Activated gamma-delta T cell treated with Interleukin-2 at 50 U/mL for 16 hours (primary cell): ENCODE measurements around the gene TELO2.
A peak's percentile ranks its signal among the peaks of the same experiment; 100 is the strongest.

Source experiments
- DNase-seq: peaks from one replicate; pipeline ENCODE4 v3.0.0-alpha.2; 2020

Gene TELO2

GRCh38 chr16:1524366-1524765 lies 31.2 kb downstream of the TELO2 start:
- DNase-seq, result no peak

- DNase-seq, result no peak
These were observed 32.9 kb downstream of the TELO2 start for GRCh38 chr16:1525871-1526607.

- DNase-seq, result no peak
These were observed 33.7 kb downstream of the TELO2 start for GRCh38 chr16:1526608-1527555.

- no peak for DNase-seq
These were observed 35.0 kb downstream of the TELO2 start for GRCh38 chr16:1527836-1528811.

- no peak for DNase-seq
These were observed 35.9 kb downstream of the TELO2 start for GRCh38 chr16:1528921-1529537.

- DNase-seq, result no peak
These were observed 37.3 kb downstream of the TELO2 start for GRCh38 chr16:1530349-1530882.

- DNase-seq, result no peak
These were observed 37.9 kb downstream of the TELO2 start for GRCh38 chr16:1530883-1531637.

DNA sequence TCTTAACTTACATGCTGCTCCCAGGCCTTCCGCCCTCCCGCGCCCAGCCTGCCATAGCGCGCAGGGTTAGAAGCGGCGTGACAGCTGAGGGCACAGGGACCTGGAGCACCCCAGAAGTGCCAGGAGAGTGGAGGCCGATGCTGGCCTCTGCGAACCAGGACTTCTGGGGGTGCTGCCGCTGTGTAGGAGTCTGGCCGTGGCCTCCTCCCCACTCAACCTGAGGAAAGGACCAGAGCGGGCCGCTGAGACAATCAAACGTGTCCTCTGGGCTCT lies 38.4 kb downstream of the TELO2 start:
- DNase-seq, result no peak

- no peak for DNase-seq
These were observed 39.1 kb downstream of the TELO2 start for GRCh38 chr16:1532081-1532760.

DNA sequence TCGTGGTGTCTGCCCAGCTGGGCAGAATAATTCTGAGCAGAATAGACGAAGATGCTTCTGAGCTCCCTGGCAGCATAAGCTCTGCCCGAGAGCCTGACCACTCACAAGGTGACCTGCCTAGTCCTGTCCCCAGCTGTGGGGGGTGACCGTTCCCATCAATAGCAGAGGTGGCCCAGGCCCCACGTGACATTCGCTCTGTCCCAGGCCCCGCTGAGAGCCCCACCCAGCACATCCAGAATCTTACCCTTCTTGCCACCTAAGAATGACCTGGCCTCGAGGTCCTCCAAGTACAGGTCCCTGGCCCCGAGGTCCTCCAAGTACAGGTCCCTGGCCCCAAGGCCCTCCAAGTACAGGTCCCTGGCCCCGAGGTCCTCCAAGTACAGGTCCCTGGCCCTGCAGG lies 39.6 kb downstream of the TELO2 start:
- no peak for DNase-seq

DNA sequence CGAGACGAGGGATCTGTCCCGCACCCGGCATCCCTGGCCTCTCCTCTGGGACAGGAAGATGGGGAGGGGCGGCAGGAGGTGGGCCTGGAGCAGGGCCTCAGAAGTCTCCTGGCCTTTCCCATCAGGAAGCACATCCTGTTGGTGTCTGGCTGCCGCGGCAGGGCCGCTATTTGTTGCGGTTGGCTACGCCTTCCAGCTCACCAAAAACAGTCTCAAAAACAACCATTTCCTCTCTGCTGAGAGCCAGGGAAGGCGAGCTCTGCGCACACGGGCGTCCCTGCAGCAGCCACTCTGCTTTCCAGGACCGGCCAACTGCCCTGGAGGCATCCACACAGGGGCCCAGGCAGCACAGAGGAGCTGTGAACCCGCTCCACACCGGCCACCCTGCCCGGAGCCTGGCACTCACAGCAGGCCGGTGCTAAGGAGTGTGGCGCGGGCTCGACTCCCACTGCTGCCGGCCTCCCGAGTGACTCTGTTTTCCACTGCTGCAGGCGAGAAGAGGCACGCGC lies 40.3 kb downstream of the TELO2 start, which contains the start of gene TMEM204:
Gene TMEM204, plus strand, starts transcription at position 224 of the 509 bp plus-strand sequence. CDS start 610 bp downstream, outside the sequence.
- peak; percentile 48 for DNase-seq

DNA sequence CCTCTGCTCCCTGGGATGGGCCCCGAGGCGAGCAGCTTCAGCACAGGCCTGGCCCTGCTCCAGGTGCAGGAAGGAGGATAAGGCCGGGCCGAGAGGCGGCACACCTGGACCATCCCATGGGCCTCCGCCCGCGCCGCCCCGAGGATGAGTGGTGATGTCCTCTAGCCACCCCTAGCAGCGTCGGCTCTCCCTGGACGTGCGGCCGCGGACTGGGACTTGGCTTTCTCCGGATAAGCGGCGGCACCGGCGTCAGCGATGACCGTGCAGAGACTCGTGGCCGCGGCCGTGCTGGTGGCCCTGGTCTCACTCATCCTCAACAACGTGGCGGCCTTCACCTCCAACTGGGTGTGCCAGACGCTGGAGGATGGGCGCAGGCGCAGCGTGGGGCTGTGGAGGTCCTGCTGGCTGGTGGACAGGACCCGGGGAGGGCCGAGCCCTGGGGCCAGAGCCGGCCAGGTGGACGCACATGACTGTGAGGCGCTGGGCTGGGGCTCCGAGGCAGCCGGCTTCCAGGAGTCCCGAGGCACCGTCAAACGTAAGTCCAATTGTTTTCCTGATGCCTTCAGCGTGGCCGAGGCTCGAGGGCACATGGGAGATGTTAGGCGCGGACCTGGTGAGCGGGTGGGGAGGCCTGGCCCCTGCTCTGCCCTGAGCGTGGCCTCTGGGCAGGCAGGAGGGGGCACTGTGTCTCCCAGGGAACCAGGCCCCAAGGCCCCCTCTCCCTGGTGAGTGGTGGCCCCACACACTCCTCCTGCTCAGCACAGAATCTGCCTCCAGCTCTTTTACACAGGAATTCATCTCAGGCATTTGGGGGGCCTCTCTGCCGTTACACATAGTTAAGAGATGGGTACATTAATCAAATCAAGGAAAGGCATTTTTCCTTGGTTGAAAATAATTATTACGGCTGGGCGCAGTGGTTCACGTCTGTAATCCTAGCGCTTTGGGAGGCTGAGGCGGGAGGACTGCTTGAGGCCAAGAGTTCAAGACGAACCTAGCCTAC lies 41.2 kb downstream of the TELO2 start:
- DNase-seq, result no peak

GRCh38 chr16:1535391-1536291 lies 42.5 kb downstream of the TELO2 start:
- no peak for DNase-seq

DNA sequence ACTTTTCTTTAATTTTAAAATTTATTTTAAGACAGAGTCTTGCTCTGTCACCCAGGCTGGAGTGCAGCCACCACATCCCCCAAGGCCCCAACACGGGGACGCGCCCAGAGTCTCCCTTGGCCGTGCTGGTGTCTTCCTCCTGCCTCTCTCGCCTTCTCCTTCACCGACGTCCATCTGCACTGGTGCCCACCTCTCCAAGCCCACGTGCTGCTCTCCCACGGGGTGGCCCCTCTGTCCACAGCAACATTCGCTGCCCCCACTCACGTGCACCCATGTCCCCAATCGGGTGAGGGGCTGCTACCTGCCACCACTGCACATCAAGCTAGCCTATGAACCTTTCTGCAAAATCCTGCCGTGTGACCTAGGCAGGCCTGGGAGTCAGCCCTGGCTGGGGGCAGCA lies 43.4 kb downstream of the TELO2 start:
- no peak for DNase-seq

GRCh38 chr16:1537138-1537577 lies 44.0 kb downstream of the TELO2 start:
- DNase-seq, result no peak

GRCh38 chr16:1537763-1538289 lies 44.7 kb downstream of the TELO2 start:
- DNase-seq, result peak; percentile 39

- DNase-seq, result no peak
These were observed 45.8 kb downstream of the TELO2 start for GRCh38 chr16:1538804-1539520.
